Measurements from ENCODE around the gene SIGLEC14.

Gene SIGLEC14

DNA sequence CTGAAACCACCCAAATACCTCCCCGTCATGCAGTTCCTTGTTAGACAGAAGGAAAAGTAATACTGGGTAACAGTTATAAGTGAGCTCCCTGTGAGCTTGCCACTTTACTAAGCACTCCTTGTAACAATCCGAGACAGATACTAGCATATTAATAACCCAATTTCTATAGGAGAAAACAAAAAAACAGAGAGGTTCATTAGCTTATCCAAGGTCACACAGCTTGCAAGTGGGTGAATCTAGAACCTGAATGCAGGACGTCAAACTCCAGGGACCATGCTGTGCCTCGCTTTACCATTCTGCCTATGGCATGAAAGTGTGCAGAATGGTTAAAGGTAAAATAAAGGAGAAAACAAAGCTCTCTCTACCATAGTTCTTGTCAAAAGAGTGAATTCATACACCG is 31.8 kb downstream of the SIGLEC14 start:
- TF ChIP-seq GATA2 (IDR thresholded peaks at IDR 0.05; ENCODE audit: low read depth, low read length) (no peak), GATA3 (IDR thresholded peaks at IDR 0.05; ENCODE audit: low read depth, low read length) (no peak)

DNA sequence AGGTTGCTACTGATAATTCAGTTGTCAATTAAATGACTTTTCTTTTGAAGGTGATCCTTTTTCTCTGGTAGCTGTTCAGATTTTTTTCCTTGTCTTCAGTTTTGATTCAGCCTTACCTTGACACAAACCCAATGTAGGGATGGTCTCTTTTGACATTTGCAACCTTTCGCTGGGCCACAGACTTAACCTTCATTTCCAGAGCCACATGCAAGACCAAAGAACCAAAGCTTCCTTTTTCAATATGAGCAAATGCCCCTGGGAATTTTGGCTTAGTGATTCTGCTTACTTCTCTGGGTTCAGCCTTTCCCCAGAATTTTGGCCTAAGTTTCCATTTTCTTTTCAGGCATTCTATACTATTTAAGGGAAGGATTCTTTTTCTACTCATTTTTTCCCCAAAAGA is 36.0 kb downstream of the SIGLEC14 start:
- TF ChIP-seq GATA2 (IDR thresholded peaks at IDR 0.05; ENCODE audit: low read depth, low read length) (no peak), GATA3 (IDR thresholded peaks at IDR 0.05; ENCODE audit: low read depth, low read length) (no peak)

DNA sequence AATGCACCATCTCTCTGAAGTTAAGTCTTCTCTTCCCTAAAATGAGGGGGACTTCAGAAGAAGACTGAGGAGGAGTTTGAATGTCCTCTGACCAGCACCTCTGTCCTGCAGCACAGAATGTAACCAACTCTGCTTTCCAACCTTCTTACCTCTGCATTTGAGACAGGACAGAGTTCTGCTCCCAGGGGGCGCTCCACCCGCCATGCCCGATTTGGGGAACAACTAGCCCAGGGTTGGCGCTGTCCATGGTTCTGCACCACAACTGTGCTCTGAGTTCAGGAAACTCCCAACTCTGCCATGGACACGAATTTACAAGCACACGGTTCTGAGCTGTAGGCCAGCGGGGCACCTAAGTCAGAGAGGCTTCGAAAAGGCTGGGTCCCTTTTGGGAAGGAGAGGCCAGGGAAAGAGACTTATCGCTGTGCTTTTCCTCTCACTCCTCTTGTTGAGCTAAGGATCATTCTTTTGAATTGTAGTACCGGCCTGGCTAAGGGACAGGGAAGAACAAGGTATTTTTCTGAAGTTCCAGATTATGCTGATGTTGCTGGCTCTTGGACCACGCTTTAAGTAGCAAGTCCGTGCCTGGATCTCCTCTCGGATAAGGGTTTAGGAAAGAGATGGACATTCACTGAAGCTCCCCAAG is 38.6 kb downstream of the SIGLEC14 start:
- TF ChIP-seq GATA2 (IDR thresholded peaks at IDR 0.05; ENCODE audit: low read depth, low read length): no peak
- no peak for TF ChIP-seq GATA3 (IDR thresholded peaks at IDR 0.05; ENCODE audit: low read depth, low read length)

DNA sequence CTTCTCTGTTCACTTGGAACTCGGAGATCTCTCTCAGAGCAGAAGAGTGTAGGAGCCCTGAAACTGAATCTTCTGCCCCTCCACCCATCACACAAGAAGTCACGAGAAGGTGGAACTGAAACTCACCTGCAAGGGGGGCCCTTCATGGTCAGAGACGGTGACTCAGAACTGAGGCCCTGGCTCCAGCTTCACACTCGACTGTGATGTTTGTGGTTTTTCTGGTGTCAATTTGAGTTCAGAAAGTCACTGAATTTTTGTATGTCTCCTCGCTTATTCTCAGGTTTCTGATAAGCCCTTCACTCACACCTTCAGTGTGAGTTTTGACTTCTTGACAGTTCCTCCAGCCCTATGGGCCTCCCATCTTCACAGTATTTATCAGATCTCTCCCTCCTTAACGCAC is 39.5 kb downstream of the SIGLEC14 start:
- TF ChIP-seq GATA3 (IDR thresholded peaks at IDR 0.05; ENCODE audit: low read depth, low read length): no peak
- no peak for TF ChIP-seq GATA2 (IDR thresholded peaks at IDR 0.05; ENCODE audit: low read depth, low read length)

DNA sequence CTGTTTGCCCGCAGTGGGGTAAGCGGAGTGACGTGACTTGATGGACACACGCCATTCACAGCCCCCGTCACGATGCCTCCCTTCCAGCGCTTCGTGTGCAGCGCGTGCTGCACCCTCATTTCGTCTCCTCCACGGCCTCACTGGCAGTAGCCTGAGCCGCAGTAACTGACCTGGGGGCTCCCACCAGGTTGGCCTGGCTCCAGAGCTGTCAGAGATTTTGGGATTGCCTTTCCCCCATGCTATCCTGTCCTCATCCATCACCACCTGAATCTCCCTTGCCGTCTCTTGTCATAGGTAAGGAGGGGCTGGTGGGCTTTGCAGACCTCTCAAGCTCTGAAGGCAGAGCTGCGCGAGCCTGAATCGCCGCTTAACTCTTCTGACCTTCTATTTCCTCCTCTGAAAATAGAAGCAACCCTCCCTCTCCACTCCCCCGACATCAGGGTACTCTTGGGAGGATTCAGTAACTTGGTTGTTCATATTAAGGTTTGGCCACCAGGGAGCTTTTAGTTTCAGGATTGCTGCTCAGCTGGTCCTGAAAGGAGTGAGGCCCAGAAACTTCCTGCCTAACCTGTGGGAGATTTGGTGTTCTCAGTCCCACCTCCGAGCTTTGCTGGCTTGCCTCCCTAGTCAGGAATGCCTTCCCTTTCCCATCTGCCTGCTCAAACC is 44.3 kb downstream of the SIGLEC14 start:
- TF ChIP-seq GATA2 (IDR thresholded peaks at IDR 0.05; ENCODE audit: low read depth, low read length): no peak
- TF ChIP-seq GATA3 (IDR thresholded peaks at IDR 0.05; ENCODE audit: low read depth, low read length): no peak

DNA sequence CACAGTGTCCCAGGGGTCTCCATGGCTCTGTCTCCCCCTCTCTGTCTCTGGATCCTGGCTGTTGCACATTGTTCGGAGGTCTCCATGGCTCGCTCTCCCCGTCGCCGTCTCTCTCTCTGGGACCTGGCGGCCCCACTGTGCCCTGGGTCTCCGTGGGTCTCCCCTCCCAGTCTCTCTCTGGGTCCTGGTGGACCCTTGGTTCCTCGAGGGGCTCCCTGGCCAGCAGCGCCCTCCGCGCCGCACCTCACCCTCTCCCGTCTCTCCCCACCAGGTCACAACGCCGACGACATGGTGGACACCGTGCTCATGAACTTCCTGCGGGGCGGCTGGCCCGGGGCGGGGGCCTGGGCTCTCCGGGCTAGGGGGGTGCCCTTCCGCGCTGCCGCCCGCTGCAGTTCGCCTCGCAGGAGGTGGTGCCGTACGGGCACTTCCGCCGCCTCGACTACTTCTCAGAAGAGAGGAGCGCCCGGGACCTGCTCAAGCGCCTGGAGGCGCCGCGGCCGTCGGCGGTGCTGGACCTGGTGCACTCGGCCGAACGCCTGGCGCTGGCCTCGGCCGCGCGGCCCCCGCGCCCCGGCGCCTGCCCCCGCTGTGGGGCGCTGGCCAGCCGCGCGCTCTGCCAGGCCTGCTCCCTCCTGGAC is 45.6 kb downstream of the SIGLEC14 start:
- TF ChIP-seq GATA2 (IDR thresholded peaks at IDR 0.05; ENCODE audit: low read depth, low read length) (no peak), GATA3 (IDR thresholded peaks at IDR 0.05; ENCODE audit: low read depth, low read length) (no peak)

DNA sequence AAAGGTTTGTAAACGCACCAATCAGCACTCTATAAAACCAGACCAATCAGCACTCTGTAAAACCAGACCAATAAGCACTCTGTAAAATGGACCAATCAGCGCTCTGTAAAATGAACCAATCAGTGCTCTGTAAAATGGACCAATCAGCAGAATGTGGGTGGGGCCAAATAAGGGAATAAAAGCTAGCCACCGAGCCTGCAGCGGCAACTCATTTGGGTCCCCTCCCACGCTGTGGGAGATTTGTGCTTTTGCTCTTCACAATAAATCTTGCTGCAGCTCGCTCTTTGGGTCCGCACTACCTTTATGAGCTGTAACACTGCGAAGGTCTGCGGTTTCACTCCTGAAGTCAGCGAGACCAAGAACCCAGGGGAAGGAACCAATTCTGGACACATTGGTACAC is 47.5 kb downstream of the SIGLEC14 start:
- TF ChIP-seq GATA2 (IDR thresholded peaks at IDR 0.05; ENCODE audit: low read depth, low read length) (no peak), GATA3 (IDR thresholded peaks at IDR 0.05; ENCODE audit: low read depth, low read length) (no peak)

DNA sequence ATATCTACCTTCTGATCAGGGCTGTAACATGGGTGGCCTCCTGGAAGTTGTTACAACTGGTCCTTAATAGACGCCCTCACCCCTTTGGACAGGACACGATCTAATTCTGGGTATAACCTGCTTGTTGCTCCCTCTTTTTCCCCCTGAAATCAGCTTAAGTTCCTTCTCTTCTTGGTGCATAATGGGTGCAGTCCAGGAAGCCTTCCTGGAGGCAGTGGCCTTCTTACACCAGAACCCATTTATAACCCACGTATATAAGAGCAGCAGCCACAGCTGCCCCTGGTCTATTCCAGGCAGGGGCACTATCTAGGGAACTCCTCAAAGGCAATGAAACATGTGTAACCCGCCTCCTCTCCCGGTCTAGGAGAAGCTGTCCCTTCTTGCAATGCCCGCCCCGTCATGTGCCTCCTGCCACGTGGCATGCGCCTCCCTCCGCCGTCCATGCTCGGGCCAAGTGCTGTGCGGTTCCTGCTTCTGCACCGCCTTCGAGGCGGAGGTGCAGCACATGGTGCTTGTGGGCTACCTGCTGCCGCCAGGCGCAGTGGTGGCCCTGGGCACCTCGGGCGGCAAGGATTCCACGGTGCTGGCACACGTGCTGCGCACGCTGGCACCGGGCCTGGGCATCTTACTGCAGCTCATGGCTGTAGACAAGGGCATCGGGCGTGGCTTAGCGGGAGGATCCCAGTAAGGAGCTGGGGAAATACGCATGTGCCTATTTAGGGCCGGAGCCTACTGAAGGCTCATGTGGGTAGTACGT is 48.3 kb downstream of the SIGLEC14 start:
- no peak for TF ChIP-seq GATA2 (IDR thresholded peaks at IDR 0.05; ENCODE audit: low read depth, low read length)
- TF ChIP-seq GATA3 (IDR thresholded peaks at IDR 0.05; ENCODE audit: low read depth, low read length): no peak

DNA sequence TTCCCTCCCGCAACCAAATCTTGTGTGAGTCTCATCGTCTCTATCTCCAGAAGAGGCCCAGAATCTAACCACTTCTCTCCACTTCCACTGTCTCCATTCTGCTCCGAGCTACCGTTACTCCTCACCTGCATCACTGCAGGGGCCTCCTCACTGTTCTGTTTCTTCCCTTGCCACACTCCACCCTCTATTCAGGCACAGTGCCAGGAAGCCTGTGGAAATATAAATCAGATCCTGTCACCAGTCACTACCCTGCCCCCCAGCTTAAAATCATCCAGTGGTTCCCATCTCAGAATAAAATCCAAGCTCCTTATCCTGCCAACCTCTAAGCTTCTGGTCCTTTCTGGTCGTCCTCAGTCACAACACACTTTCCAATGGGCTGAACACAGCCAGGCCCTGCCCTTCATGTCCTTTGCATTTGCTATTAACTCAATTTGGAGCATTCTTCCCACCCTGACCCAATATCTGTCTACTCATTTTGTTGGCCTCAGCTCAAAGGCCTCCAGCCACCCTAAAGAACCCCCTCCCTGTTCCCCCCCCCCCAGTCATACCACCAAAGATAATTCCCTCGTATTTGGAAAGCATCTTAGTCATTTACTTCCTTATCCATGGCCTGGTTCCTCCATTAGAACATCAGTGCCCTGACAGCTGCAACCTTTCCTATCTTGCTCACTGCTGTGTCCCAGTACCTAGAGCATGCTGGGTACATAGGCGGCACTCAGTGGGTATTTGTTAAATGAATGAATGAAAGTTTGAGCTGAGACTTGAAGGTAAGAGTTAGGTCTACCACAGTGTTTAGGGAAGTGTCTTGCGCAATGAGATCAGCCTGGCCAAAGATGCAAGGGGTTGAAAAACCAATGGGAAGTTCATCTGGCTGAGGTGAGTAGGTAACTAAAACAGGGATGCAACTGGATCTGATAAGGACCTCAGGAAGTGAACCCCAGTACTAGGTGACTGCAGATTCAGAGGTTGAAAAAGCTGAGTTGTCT is 51.1 kb downstream of the SIGLEC14 start:
- TF ChIP-seq GATA3 (IDR thresholded peaks at IDR 0.05; ENCODE audit: low read depth, low read length) (no peak), GATA2 (IDR thresholded peaks at IDR 0.05; ENCODE audit: low read depth, low read length) (no peak)

DNA sequence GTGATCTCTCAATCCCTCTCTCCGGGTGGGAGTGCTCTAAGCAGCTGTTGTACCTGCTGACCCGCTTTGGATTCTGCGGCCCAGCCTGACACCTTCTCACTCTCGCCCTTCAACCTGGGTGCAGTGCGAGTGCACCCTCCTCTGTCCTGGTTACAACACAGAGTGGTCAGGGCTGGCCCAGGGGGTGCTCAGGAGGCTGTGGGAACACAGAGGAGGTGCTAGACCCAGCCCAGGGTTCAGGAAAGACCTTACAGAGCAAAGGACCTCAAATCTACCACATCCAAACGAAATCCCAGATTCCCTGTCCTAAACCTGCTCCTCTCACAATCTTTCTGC is 51.9 kb downstream of the SIGLEC14 start:
- no peak for TF ChIP-seq GATA2 (IDR thresholded peaks at IDR 0.05; ENCODE audit: low read depth, low read length)
- no peak for TF ChIP-seq GATA3 (IDR thresholded peaks at IDR 0.05; ENCODE audit: low read depth, low read length)

DNA sequence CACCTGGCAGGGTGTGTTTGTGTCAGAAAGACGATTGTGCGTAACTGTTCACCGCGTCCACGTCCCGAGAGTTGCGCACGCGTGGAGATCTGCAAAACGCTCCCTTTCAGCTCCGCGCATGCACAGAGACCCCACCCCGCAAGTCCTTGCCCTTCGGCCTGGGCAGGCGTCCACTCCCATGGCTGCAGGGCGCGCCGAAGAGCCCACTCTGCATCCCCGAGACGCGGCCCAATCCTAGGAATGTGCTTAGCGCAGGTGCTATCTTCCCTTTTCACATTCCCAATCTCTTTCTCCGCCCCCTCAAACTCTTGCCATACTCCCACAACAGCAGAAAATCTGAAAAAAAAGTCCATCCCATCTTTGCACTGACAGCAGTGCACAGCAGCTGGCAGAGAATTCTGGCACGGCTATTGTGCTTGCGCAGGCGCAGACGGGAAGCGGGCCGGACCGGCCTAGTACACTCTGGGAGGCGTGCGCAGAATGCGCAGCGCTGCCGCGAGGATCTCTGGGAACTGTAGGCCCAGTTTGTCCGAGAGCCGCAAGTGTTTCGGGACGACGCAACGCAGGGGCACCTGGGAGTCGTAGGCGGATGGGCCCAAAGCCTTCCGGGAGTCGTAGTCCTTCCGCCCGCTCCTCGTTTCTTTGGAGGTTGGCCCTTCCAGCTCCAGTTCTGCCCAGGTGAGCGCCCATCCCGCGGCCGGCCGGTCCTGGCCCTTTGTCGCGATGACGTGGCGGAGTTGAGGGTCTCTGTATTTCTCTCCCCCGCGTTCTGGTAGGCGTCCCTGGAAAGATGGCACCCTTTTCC is 52.5 kb downstream of the SIGLEC14 start:
- TF ChIP-seq GATA3 (IDR thresholded peaks at IDR 0.05; ENCODE audit: low read depth, low read length): no peak
- TF ChIP-seq GATA2 (IDR thresholded peaks at IDR 0.05; ENCODE audit: low read depth, low read length): no peak; the same call in 1 of the 2 replicates

DNA sequence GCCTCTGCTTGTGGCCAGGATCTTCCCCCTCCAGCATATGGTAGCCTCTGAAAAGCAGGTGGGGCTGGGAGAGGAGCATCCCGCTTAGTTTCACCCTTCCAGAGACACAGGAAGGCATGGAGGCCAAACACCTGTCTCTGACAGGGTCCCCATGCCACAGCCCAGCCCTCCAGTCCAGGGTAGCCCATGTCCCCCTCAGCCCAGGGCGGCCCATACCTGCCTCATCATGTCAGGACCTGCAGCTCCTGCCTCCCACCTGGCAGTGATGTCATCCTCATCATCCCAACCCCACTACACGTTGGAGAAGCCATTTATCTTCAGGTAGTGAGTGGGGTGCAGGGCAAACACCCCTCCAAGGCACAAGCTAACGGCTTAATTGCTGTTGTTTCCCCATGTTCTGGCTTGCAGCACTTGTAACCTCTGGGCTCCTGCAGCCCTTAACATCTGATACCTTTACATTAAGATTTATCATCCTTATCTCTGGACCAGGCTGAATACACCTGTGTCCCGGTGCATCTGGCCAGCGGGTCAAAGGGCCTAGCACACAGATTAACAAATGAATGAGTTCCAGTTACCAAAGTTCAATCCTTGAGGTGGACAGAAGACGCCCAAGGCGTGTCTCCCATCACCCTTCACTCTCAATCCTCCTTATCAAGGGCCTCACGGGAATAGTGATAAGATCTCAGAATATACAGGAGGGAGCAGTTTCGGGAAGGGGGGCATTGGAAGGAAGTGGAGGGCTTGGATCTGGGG is 53.3 kb downstream of the SIGLEC14 start:
- no peak for TF ChIP-seq GATA3 (IDR thresholded peaks at IDR 0.05; ENCODE audit: low read depth, low read length)
- no peak; the same call in none of the 2 replicates for TF ChIP-seq GATA2 (IDR thresholded peaks at IDR 0.05; ENCODE audit: low read depth, low read length)
